ENCODE data around the gene GPR15LG. TPM values are rescaled to one million over a fixed set of nuclear protein-coding genes. Genes with fewer than 3 reads are reported as not detected.
"Not testable (repeated sequence)": the region's sequence is repeated elsewhere in the genome, so short reads cannot be mapped to it uniquely, and the experiment has no call there.

Gene GPR15LG
- total RNA-seq, 1 donor from 2014 or later: not detected

DNA sequence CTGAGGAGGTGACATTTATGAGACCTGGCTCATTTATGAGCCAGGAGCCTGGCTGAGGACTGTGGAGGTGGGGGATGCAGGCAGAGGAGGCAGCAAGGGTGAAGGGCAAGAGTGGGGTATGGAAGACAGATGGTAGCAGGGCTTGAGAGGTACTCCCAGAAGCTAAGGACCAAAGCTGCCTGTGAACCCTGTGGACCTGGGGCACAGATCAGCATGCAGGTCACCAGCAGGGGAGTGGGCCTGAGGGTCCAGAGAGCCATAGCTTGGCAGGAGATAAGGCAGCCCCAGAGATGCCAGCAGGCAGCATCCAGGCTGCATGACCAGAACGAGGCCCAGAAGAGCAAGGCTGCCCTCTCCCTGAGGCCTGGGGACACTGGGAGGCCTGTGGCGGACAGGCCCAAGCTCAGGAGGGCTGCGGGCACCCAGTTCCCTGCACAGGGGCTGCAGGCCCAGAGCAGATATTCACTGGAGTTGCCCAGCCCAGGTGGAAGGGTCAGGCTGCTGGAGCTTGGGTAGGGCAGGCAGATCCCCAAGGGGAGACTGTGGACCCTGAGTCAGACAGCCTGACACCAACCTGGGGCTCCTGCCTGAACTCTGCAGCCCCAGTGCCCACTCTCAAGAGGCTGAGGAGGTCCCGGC is 3.4 kb downstream of the GPR15LG start:
- Histone ChIP-seq H3K9me3 (ENCODE audit: control insufficient read depth in 3 of 3, low read length in 3 of 3) (no peaks in the 10 kb centered on the region), H3K4me3 (ENCODE audit: low read length in 3 of 3) (no peak overlapping the region), H3K27me3 (ENCODE audit: control insufficient read depth in 3 of 3, insufficient read depth in 3 of 3, low read length in 3 of 3) (peaks cover 0 to 2% (median 2%) of the 10 kb centered on the region in 3 donors), H3K27ac (ENCODE audit: low read depth, low read length) (no peak overlapping the region), H3K9ac (ENCODE audit: low read depth in 1 of 3, low read length in 3 of 3) (no peak overlapping the region), H3K36me3 (ENCODE audit: control insufficient read depth in 3 of 3, insufficient read depth in 3 of 3, low read length in 3 of 3) (no peaks in the 10 kb centered on the region), H3K4me1 (ENCODE audit: control insufficient read depth in 3 of 3, insufficient read depth in 3 of 3, low read length in 3 of 3) (no peaks in the 10 kb centered on the region)

DNA sequence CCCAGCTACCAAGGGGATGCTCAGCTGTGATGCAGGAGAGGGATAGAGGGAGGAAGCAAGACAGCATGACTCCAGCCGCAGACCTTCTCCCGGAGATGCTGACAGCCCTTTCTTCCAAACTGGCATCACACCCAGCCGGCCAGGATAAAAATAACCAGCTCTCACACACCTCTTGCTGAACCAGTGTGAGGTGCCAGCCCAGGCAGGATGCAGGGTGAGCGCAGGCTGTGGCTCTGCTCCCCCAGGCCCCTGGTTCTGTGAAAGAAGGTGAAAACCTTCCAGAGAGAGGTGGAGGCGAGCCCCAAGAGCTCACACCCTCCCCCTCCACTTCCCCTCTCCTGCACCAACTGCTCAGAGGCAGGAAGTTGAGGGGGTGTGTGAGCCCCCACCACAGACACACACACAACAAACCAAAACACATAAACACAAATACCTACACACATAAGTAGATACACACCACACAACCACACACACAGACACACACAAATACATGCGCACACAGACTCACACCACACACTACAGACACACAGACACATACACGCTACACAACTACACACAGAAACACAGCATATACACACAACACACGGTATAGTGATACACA is 4.0 kb downstream of the GPR15LG start:
- H3K4me1 ChIP-seq (ENCODE audit: control insufficient read depth in 3 of 3, insufficient read depth in 3 of 3, low read length in 3 of 3): no peaks in the 10 kb centered on the region
- no peaks in the 10 kb centered on the region for H3K36me3 ChIP-seq (ENCODE audit: control insufficient read depth in 3 of 3, insufficient read depth in 3 of 3, low read length in 3 of 3)
- H3K4me3 ChIP-seq (ENCODE audit: low read length in 3 of 3): no peak overlapping the region
- H3K27me3 ChIP-seq (ENCODE audit: control insufficient read depth in 3 of 3, insufficient read depth in 3 of 3, low read length in 3 of 3): peaks cover 0 to 2% (median 2%) of the 10 kb centered on the region in 3 donors
- H3K9ac ChIP-seq (ENCODE audit: low read depth in 1 of 3, low read length in 3 of 3): no peak overlapping the region
- H3K27ac ChIP-seq (ENCODE audit: low read depth, low read length): no peak overlapping the region
- H3K9me3 ChIP-seq (ENCODE audit: control insufficient read depth in 3 of 3, low read length in 3 of 3): no peaks in the 10 kb centered on the region

DNA sequence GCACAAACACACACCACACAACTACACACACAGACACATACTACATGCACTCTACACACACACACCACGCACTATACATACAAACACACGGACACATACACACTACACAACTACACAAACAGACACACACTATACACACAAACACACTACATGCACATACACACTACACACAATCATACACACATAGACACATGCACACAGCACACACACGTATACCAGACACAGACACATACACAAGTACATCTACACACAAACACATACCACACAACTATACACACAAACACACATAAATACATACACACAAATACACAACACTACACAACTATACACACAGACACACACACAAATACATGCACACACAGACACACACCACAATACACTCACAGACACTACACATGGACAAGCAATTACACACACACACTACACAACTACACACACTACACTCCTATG is 4.6 kb downstream of the GPR15LG start:
- Histone ChIP-seq H3K36me3 (ENCODE audit: control insufficient read depth in 3 of 3, insufficient read depth in 3 of 3, low read length in 3 of 3) (no peaks in the 10 kb centered on the region), H3K4me3 (ENCODE audit: low read length in 3 of 3) (no peak overlapping the region), H3K9me3 (ENCODE audit: control insufficient read depth in 3 of 3, low read length in 3 of 3) (no peaks in the 10 kb centered on the region), H3K27ac (ENCODE audit: low read depth, low read length) (no peak overlapping the region), H3K27me3 (ENCODE audit: control insufficient read depth in 3 of 3, insufficient read depth in 3 of 3, low read length in 3 of 3) (peaks cover 0 to 2% (median 2%) of the 10 kb centered on the region in 3 donors), H3K9ac (ENCODE audit: low read depth in 1 of 3, low read length in 3 of 3) (no peak overlapping the region), H3K4me1 (ENCODE audit: control insufficient read depth in 3 of 3, insufficient read depth in 3 of 3, low read length in 3 of 3) (no peaks in the 10 kb centered on the region)

DNA sequence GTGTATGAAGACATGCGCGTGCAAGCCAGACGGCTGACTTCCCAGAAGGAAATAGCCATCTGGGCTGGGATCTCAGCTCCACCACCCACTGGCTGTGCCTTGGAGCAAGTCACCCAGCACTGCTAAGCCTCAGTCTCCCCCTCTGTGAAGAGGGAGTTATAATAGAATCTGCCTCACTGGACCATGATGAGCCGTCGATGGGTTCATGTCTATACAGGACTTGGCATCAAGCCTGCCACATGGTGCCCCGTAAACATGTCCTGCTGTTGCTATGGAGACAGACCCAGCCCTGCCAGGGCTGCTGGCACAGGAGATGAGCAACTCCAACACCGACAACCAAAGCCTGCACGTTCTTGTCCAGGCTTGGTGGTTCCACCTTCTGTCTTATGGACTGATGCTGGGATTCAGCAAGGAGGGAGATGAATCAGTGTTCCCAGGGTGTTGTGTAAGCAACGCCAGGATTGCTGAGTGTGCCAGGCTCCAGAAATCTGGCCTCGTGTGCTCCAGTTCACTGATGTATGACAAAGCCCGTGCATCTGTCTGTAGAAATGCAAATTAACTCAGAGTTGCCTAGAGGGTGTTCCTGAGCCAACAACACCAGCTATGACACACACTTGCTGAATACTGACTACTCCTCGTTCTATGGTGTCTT is 5.6 kb downstream of the GPR15LG start:
- Histone ChIP-seq H3K4me1 (ENCODE audit: control insufficient read depth in 3 of 3, insufficient read depth in 3 of 3, low read length in 3 of 3) (no peaks in the 10 kb centered on the region), H3K4me3 (ENCODE audit: low read length in 3 of 3) (no peak overlapping the region), H3K9ac (ENCODE audit: low read depth in 1 of 3, low read length in 3 of 3) (no peak overlapping the region), H3K27me3 (ENCODE audit: control insufficient read depth in 3 of 3, insufficient read depth in 3 of 3, low read length in 3 of 3) (peaks cover 0 to 2% (median 2%) of the 10 kb centered on the region in 3 donors), H3K27ac (ENCODE audit: low read depth, low read length) (no peak overlapping the region), H3K36me3 (ENCODE audit: control insufficient read depth in 3 of 3, insufficient read depth in 3 of 3, low read length in 3 of 3) (no peaks in the 10 kb centered on the region), H3K9me3 (ENCODE audit: control insufficient read depth in 3 of 3, low read length in 3 of 3) (no peaks in the 10 kb centered on the region)

DNA sequence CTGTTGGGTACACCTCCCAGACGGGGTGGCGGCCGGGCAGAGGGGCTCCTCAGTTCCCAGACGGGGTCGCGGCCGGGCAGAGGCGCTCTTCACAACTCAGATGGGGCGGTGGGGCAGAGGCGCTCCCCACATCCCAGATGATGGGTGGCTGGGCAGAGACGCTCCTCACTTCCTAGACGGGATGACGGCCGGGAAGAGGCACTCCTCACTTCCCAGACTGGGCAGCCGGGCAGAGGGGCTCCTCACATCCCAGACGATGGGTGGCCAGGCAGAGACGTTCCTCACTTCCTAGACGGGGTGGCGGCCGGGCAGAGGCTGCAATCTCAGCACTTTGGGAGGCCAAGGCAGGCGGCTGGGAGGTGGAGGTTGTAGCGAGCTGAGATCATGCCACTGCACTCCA is 6.8 kb downstream of the GPR15LG start:
- not testable (repeated sequence) for H3K9ac ChIP-seq (ENCODE audit: low read depth in 1 of 3, low read length in 3 of 3); H3K36me3 ChIP-seq (ENCODE audit: control insufficient read depth in 3 of 3, insufficient read depth in 3 of 3, low read length in 3 of 3); H3K4me1 ChIP-seq (ENCODE audit: control insufficient read depth in 3 of 3, insufficient read depth in 3 of 3, low read length in 3 of 3); H3K4me3 ChIP-seq (ENCODE audit: low read length in 3 of 3); H3K9me3 ChIP-seq (ENCODE audit: control insufficient read depth in 3 of 3, low read length in 3 of 3); H3K27me3 ChIP-seq (ENCODE audit: control insufficient read depth in 3 of 3, insufficient read depth in 3 of 3, low read length in 3 of 3); H3K27ac ChIP-seq (ENCODE audit: low read depth, low read length)

DNA sequence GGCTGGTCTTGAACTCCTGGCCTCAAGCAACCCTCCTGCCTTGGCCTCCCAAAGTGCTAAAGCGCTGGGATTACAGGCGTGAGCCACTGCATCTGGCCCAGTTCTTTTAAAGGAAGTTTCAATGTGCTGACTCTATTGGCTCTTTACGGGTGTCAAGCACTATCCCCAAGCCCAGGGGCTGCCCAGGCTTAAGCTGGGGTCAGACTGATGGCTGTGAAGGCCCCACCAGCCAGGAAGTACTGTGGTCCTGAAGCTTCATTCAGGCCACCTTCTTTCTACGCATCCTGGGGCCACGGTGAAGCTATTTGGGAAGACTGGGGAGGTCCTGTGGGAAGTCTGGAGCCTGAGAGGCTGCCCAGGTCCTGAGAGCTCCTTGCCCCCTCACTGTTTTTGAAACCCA is 8.0 kb downstream of the GPR15LG start:
- Histone ChIP-seq H3K9me3 (ENCODE audit: control insufficient read depth in 3 of 3, low read length in 3 of 3) (no peaks in the 10 kb centered on the region), H3K27me3 (ENCODE audit: control insufficient read depth in 3 of 3, insufficient read depth in 3 of 3, low read length in 3 of 3) (peaks cover 3 to 10% (median 6%) of the 10 kb centered on the region in 3 donors), H3K36me3 (ENCODE audit: control insufficient read depth in 3 of 3, insufficient read depth in 3 of 3, low read length in 3 of 3) (no peaks in the 10 kb centered on the region), H3K27ac (ENCODE audit: low read depth, low read length) (no peak overlapping the region), H3K4me1 (ENCODE audit: control insufficient read depth in 3 of 3, insufficient read depth in 3 of 3, low read length in 3 of 3) (no peaks in the 10 kb centered on the region), H3K4me3 (ENCODE audit: low read length in 3 of 3) (no peak overlapping the region), H3K9ac (ENCODE audit: low read depth in 1 of 3, low read length in 3 of 3) (no peak overlapping the region)

DNA sequence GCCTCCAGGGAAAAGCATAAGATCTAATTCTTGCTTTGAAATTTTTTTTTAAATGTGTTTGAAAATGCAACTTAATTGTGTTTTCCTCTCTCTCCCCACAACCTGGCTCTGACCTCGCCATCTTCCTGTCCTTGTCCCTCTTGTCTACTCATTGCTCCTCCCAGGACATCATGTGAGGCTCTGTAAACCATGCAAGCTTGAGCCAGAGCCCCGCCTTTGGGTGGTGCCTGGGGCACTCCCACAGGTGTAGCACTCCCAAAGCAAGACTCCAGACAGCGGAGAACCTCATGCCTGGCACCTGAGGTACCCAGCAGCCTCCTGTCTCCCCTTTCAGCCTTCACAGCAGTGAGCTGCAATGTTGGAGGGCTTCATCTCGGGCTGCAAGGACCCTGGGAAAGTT is 10.9 kb downstream of the GPR15LG start:
- no peak overlapping the region for H3K27ac ChIP-seq (ENCODE audit: low read depth, low read length)
- H3K27me3 ChIP-seq (ENCODE audit: control insufficient read depth in 3 of 3, insufficient read depth in 3 of 3, low read length in 3 of 3): peaks cover 4 to 9% (median 6%) of the 10 kb centered on the region in 3 donors
- H3K4me1 ChIP-seq (ENCODE audit: control insufficient read depth in 3 of 3, insufficient read depth in 3 of 3, low read length in 3 of 3): no peaks in the 10 kb centered on the region
- no peak overlapping the region for H3K9ac ChIP-seq (ENCODE audit: low read depth in 1 of 3, low read length in 3 of 3)
- H3K9me3 ChIP-seq (ENCODE audit: control insufficient read depth in 3 of 3, low read length in 3 of 3): no peaks in the 10 kb centered on the region
- no peak overlapping the region for H3K4me3 ChIP-seq (ENCODE audit: low read length in 3 of 3)
- no peaks in the 10 kb centered on the region for H3K36me3 ChIP-seq (ENCODE audit: control insufficient read depth in 3 of 3, insufficient read depth in 3 of 3, low read length in 3 of 3)

DNA sequence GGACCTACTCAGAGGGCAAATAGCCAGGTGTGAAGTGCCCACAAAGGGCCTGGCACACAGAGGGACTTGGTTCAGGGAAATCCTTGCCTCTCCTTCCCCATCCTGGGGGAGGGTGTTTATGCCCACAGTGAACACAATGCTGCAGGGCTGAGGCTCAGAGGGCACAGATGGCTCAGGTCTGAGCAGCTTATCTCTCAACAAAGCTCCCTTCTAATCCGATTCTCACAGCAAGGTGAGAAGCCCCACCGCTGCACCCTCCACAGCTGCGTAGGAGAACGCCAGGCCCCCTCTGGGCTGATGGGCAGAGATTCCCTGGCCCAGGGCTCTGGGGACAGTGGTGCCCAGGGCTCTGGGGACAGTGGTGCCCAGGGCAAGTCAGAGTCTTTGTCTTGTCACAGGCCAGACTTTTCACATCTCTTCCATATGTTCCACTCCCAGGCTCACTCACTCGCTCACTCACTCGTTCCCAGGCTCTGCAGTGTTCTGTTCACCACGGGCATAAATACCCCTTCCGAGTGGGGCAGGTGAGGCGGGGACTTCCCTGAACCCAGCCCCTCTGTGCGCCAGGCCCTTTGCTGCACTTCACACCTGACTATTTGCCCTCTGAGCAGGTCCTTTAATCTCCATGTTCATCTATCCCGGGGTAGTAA is 12.1 kb downstream of the GPR15LG start:
- H3K27me3 ChIP-seq (ENCODE audit: control insufficient read depth in 3 of 3, insufficient read depth in 3 of 3, low read length in 3 of 3): peaks cover 4 to 11% (median 6%) of the 10 kb centered on the region in 3 donors
- H3K4me3 ChIP-seq (ENCODE audit: low read length in 3 of 3): no peak overlapping the region

DNA sequence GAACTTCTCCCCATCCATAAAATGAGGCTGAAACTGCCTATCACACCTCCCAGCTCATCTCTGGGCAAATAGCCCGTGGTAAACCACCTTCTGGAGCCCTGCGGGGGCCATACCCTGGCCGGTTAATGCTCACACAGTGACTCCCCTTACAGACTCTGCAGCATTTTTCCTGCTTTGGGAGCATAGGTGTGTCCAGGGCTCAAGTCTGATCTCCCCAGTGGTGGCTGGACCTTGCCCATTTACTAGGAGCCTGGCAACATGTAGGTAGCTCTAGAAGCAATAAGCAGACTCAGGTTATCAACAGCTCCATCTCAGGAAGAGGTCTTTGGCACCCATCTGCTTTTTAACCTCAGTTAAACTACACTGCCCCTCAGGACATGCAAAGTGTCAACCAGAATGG is 15.2 kb downstream of the GPR15LG start:
- H3K27ac ChIP-seq (ENCODE audit: low read depth, low read length): no peak overlapping the region
- no peaks in the 10 kb centered on the region for H3K9me3 ChIP-seq (ENCODE audit: control insufficient read depth in 3 of 3, low read length in 3 of 3)
- H3K27me3 ChIP-seq (ENCODE audit: control insufficient read depth in 3 of 3, insufficient read depth in 3 of 3, low read length in 3 of 3): peaks cover 18 to 28% (median 24%) of the 10 kb centered on the region in 3 donors
- no peaks in the 10 kb centered on the region for H3K4me1 ChIP-seq (ENCODE audit: control insufficient read depth in 3 of 3, insufficient read depth in 3 of 3, low read length in 3 of 3)
- no peak overlapping the region for H3K4me3 ChIP-seq (ENCODE audit: low read length in 3 of 3)
- H3K36me3 ChIP-seq (ENCODE audit: control insufficient read depth in 3 of 3, insufficient read depth in 3 of 3, low read length in 3 of 3): no peaks in the 10 kb centered on the region
- H3K9ac ChIP-seq (ENCODE audit: low read depth in 1 of 3, low read length in 3 of 3): no peak overlapping the region

More for the DNA sequence above, 12.1 kb downstream of the GPR15LG start:
- Histone ChIP-seq H3K4me1 (ENCODE audit: control insufficient read depth in 3 of 3, insufficient read depth in 3 of 3, low read length in 3 of 3) (no peaks in the 10 kb centered on the region), H3K9ac (ENCODE audit: low read depth in 1 of 3, low read length in 3 of 3) (no peak overlapping the region), H3K36me3 (ENCODE audit: control insufficient read depth in 3 of 3, insufficient read depth in 3 of 3, low read length in 3 of 3) (no peaks in the 10 kb centered on the region), H3K27ac (ENCODE audit: low read depth, low read length) (no peak overlapping the region), H3K9me3 (ENCODE audit: control insufficient read depth in 3 of 3, low read length in 3 of 3) (no peaks in the 10 kb centered on the region)

DNA sequence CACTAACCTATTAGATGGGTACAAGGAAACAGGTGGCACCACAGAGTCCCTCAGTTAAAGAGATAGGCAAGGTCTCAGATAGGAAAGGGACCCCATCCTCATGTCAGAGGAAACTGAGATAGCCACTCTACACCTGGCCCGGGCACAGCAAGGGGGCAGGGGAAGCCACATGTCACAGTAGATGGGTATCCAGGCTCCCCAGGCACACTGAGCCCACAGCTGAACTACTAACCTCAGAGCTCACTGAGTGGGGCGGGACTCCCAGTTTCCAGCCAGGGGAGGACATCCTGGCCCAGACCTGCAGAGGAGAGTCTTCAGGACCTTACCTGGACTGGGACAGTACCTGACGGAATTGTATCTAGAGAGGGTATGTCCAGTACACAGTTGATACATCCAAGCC is 17.0 kb downstream of the GPR15LG start:
- Histone ChIP-seq H3K36me3 (ENCODE audit: control insufficient read depth in 3 of 3, insufficient read depth in 3 of 3, low read length in 3 of 3) (no peaks in the 10 kb centered on the region), H3K9ac (ENCODE audit: low read depth in 1 of 3, low read length in 3 of 3) (no peak overlapping the region), H3K4me1 (ENCODE audit: control insufficient read depth in 3 of 3, insufficient read depth in 3 of 3, low read length in 3 of 3) (peaks cover 0 to 6% (median 4%) of the 10 kb centered on the region in 3 donors), H3K4me3 (ENCODE audit: low read length in 3 of 3) (no peak overlapping the region), H3K9me3 (ENCODE audit: control insufficient read depth in 3 of 3, low read length in 3 of 3) (no peaks in the 10 kb centered on the region), H3K27me3 (ENCODE audit: control insufficient read depth in 3 of 3, insufficient read depth in 3 of 3, low read length in 3 of 3) (peaks cover 32 to 44% (median 37%) of the 10 kb centered on the region in 3 donors), H3K27ac (ENCODE audit: low read depth, low read length) (no peak overlapping the region)

Data from skeletal muscle tissue (tissue), 4 donors.